Smooth muscle cell (in vitro differentiated cells): ENCODE results near the gene VSIG10L2. TPM values are rescaled to one million over a fixed set of nuclear protein-coding genes. Genes with fewer than 3 reads are reported as not detected.

Experiments used
- polyA plus RNA-seq: library from polyadenylated mRNA; unstranded; fragments of >200 nt; fragmentation: Nextera tagmentation; extraction: Ambion mirVana; gene quantifications from 2 replicates; pipeline ENCODE4 v1.2.1, GENCODE V29; 2016
- total RNA-seq: library from RNA; depleted of rRNA; stranded (reverse); fragments of >200 nt; gene quantifications from 2 replicates; pipeline ENCODE4 v1.2.3, GENCODE V29; 2014

VSIG10L2 gene
- total and polyA plus RNA-seq, 2 experiments from 2014 or later: not detected

Other genes with a start within 250 kb of the VSIG10L2 start
- not detected in 2 replicates for gene PATE1, start 199.8 kb upstream of the VSIG10L2 start, total RNA-seq
- not detected in 2 replicates for gene PATE1, start 199.8 kb upstream of the VSIG10L2 start, polyA plus RNA-seq
- not detected in 2 replicates for gene PATE2, start 167.2 kb upstream of the VSIG10L2 start, total RNA-seq
- 0.37 TPM in 1 of 2 replicates, not detected in the other for gene PATE2, start 167.2 kb upstream of the VSIG10L2 start, polyA plus RNA-seq
- not detected in 2 replicates for gene PATE3, start 157.9 kb upstream of the VSIG10L2 start, total RNA-seq
- gene PATE3, start 157.9 kb upstream of the VSIG10L2 start, polyA plus RNA-seq: not detected in 2 replicates
- not detected in 2 replicates for gene PATE4, start 112.7 kb upstream of the VSIG10L2 start, total RNA-seq
- not detected in 2 replicates for gene PATE4, start 112.7 kb upstream of the VSIG10L2 start, polyA plus RNA-seq
- 2.3 and 6.4 TPM in 2 replicates for gene HYLS1, start 58.4 kb upstream of the VSIG10L2 start, total RNA-seq
- 2.6 and 4.1 TPM in 2 replicates for gene HYLS1, start 58.4 kb upstream of the VSIG10L2 start, polyA plus RNA-seq
- 10.9 and 20.3 TPM in 2 replicates for gene PUS3, start 42.8 kb upstream of the VSIG10L2 start, total RNA-seq
- gene PUS3, start 42.8 kb upstream of the VSIG10L2 start, polyA plus RNA-seq: 9.9 and 12.2 TPM in 2 replicates
- gene DDX25, start 41.5 kb upstream of the VSIG10L2 start, total RNA-seq: 0.09 TPM in 1 of 2 replicates, not detected in the other
- gene DDX25, start 41.5 kb upstream of the VSIG10L2 start, polyA plus RNA-seq: 0.12 TPM in 1 of 2 replicates, not detected in the other
- 14.8 and 21.1 TPM in 2 replicates for gene CDON, start 116.8 kb downstream of the VSIG10L2 start, total RNA-seq
- 1.6 and 7.0 TPM in 2 replicates for gene CDON, start 116.8 kb downstream of the VSIG10L2 start, polyA plus RNA-seq